K562 (cell line): ENCODE results near the gene RAB31. TPM values are rescaled to one million over a fixed set of nuclear protein-coding genes. Genes with fewer than 3 reads are reported as not detected.

Experiments used
- ARNT ChIP-seq, 2 experiments: fragments of 450-650 bp; IDR thresholded peaks; 2 replicates each; pipeline ENCODE4 v1.6.1; 2016; ENCODE audit warnings: mild to moderate bottlenecking in 1 of 2
- HLTF ChIP-seq: fragments of 450-650 bp; IDR thresholded peaks from 2 replicates; pipeline ENCODE4 v1.6.1; 2016
- MEIS2 ChIP-seq: fragments of 450-650 bp; IDR thresholded peaks from 2 replicates; pipeline ENCODE4 v1.6.1; 2014; ENCODE audit warnings: mild to moderate bottlenecking; ENCODE audit not compliant: partially characterized antibody
- NRF1 ChIP-seq, 2 experiments: fragments of 450-650 bp; IDR thresholded peaks in 1 of 2; conservative IDR thresholded peaks in 1 of 2; 2 replicates each; pipeline ENCODE4 v1.6.1; 2014; ENCODE audit warnings: mild to moderate bottlenecking in 2 of 2
- PCBP2 ChIP-seq: fragments of 200-400 bp; formaldehyde crosslinking; IDR thresholded peaks from 2 replicates; pipeline ENCODE4 v1.6.1; 2018; ENCODE audit warnings: low read length, low read depth, mild to moderate bottlenecking, moderate library complexity; ENCODE audit not compliant: poor library complexity, severe bottlenecking
- PTBP1 ChIP-seq: fragments of 200-400 bp; formaldehyde crosslinking; IDR thresholded peaks from 2 replicates; pipeline ENCODE4 v1.6.1; 2017; ENCODE audit warnings: low read depth, low read length
- THRAP3 ChIP-seq: fragments of 450-650 bp; IDR thresholded peaks from 2 replicates; pipeline ENCODE4 v1.6.1; 2016; ENCODE audit warnings: mild to moderate bottlenecking, inconsistent platforms, borderline replicate concordance
- TRIM24 ChIP-seq, 2 experiments: fragments of 450-650 bp; IDR thresholded peaks; 2 replicates each; pipeline ENCODE4 v1.6.1; 2016
- ZBTB1 ChIP-seq: sonication (generic); formaldehyde crosslinking; IDR thresholded peaks from 2 replicates; pipeline ENCODE4 v1.8.1; 2023; ENCODE audit warnings: missing genetic modification reagents, low read depth, mild to moderate bottlenecking, borderline replicate concordance
- ZC3H11A ChIP-seq: IDR thresholded peaks from 2 replicates; pipeline ENCODE4 v1.6.1; 2012; ENCODE audit warnings: low read depth, low read length, improper control_type of control experiment
- ZNF184 ChIP-seq: sonication (generic); formaldehyde crosslinking; IDR thresholded peaks from 2 replicates; pipeline ENCODE4 v1.5.0; 2020; ENCODE audit warnings: missing genetic modification reagents
- ZNF197 ChIP-seq: fragments of 200-800 bp; sonication (Bioruptor generic); IDR thresholded peaks from 2 replicates; pipeline ENCODE4 v1.6.1; 2016; ENCODE audit warnings: low read depth, missing genetic modification characterization, missing compliant biosample characterization
- ZNF224 ChIP-seq: sonication (generic); formaldehyde crosslinking; IDR thresholded peaks from 2 replicates; pipeline ENCODE4 v1.8.0; 2022; ENCODE audit warnings: mild to moderate bottlenecking, missing genetic modification reagents
- ZNF436 ChIP-seq: fragments of 250-450, 450-650 bp; sonication (Bioruptor Pico); formaldehyde crosslinking; IDR thresholded peaks from 2 replicates; pipeline ENCODE4 v1.7.0; 2020; ENCODE audit warnings: mild to moderate bottlenecking
- ZSCAN29 ChIP-seq: fragments of 450-650 bp; IDR thresholded peaks from 2 replicates; pipeline ENCODE4 v1.6.1; 2017
- polyA plus RNA-seq, 8 experiments: library from polyadenylated mRNA; depleted of rRNA in 4 of 8; stranded (reverse) in 5 of 8; unstranded in 3 of 8; fragments of >200 nt; fragmentation: Nextera tagmentation in 2 of 8; fragmentation: Illumina TruSeq in 1 of 8; extraction: Ambion mirVana in 2 of 8; extraction: Trizol in 1 of 8; gene quantifications; 2 replicates each; pipeline versions ENCODE4 v1.2.1 to v1.2.3, GENCODE V29; 2011 to 2014; ENCODE audit warnings: inconsistent platforms in 1 of 8, missing spikeins in 1 of 8
- total RNA-seq, 7 experiments: library from RNA; depleted of rRNA in 6 of 7; stranded (reverse); fragments of >200 nt in 6 of 7; fragmentation: Illumina TruSeq in 2 of 7; extraction: Trizol in 2 of 7; gene quantifications; 2 replicates each; pipeline versions ENCODE4 v1.2.1 to v1.2.3, GENCODE V29; 2011 to 2021; ENCODE audit warnings: low replicate concordance in 1 of 7
- TF ChIP-seq, protein P1 (sequence below): fragments of 450-650 bp; IDR thresholded peaks from 2 replicates; pipeline ENCODE4 v1.7.1; 2018; ENCODE audit warnings: mild to moderate bottlenecking, low read depth; ENCODE audit not compliant: partially characterized antibody
- TF ChIP-seq, protein P2 (sequence below): sonication (generic); formaldehyde crosslinking; IDR thresholded peaks from 2 replicates; pipeline ENCODE4 v1.8.1; 2023; ENCODE audit warnings: mild to moderate bottlenecking, missing genetic modification reagents
- TF ChIP-seq, protein P3 (sequence below), 2 experiments: fragments of 450-650 bp in 1 of 2; IDR thresholded peaks; 2 replicates each; pipeline ENCODE4 v1.6.1; 2011 to 2017; ENCODE audit warnings: low read depth in 2 of 2, antibody characterized with exemption in 1 of 2, borderline replicate concordance in 1 of 2, low read length in 1 of 2, mild to moderate bottlenecking in 1 of 2, mixed read lengths in 1 of 2; ENCODE audit not compliant: control insufficient read depth in 1 of 2
- TF ChIP-seq, protein P4 (sequence below): sonication (generic); formaldehyde crosslinking; IDR thresholded peaks from 2 replicates; pipeline ENCODE4 v1.9.0; 2022; ENCODE audit warnings: mild to moderate bottlenecking, missing genetic modification reagents

The RAB31 gene
- total and polyA plus RNA-seq, 9 of the 15 experiments (the other 6 are each of a cell fraction or from before 2014, with no cell fraction given): 20.7 to 70.4 (median 41.3) TPM

DNA sequence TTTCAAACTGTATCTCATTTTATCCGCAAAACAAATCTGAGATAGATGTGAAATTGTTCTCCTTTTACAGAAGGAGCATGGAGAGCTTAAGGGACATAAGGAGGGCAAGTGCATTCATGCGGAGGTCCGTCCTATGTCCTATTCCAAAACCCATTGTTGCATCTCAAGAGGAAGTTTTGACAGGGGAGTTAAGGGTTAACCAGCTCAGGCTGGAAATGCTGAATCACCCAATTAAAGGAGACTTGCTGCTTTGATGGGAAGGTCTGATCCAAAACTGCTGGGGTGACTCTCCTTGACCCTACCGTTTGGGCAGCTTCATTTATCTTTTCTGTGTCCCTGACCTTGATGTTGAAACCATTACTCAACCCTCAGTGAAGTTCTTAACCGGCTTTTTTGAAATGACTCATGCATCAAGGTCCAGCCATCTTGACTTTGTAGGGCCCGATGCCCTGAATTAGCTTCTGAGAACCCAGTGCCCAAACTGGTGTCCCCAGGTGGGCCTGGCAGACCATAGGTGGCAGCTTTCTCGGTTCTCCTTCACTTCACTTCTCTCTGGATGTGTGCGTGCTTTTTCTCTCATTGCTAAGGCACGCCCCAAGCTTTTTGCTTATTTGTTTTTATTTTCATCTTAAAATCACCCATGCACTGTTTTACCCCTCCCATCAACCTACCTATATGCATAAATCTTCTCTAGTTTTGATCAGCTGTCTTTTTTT, 161.8 kb downstream of the RAB31 start (continued):
- TF ChIP-seq, protein P1, sequence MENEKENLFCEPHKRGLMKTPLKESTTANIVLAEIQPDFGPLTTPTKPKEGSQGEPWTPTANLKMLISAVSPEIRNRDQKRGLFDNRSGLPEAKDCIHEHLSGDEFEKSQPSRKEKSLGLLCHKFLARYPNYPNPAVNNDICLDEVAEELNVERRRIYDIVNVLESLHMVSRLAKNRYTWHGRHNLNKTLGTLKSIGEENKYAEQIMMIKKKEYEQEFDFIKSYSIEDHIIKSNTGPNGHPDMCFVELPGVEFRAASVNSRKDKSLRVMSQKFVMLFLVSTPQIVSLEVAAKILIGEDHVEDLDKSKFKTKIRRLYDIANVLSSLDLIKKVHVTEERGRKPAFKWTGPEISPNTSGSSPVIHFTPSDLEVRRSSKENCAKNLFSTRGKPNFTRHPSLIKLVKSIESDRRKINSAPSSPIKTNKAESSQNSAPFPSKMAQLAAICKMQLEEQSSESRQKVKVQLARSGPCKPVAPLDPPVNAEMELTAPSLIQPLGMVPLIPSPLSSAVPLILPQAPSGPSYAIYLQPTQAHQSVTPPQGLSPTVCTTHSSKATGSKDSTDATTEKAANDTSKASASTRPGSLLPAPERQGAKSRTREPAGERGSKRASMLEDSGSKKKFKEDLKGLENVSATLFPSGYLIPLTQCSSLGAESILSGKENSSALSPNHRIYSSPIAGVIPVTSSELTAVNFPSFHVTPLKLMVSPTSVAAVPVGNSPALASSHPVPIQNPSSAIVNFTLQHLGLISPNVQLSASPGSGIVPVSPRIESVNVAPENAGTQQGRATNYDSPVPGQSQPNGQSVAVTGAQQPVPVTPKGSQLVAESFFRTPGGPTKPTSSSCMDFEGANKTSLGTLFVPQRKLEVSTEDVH: no peak
- TF ChIP-seq MEIS2: no peak
- no peak for TF ChIP-seq ZSCAN29
- peak in 1 of 2 experiments; percentile 27; a peak in 2 of 4 replicates for TF ChIP-seq NRF1 (conservative IDR thresholded peaks at IDR 0.05 in 1 of 2, IDR thresholded peaks at IDR 0.05 in 1 of 2)
- TF ChIP-seq, protein P2, sequence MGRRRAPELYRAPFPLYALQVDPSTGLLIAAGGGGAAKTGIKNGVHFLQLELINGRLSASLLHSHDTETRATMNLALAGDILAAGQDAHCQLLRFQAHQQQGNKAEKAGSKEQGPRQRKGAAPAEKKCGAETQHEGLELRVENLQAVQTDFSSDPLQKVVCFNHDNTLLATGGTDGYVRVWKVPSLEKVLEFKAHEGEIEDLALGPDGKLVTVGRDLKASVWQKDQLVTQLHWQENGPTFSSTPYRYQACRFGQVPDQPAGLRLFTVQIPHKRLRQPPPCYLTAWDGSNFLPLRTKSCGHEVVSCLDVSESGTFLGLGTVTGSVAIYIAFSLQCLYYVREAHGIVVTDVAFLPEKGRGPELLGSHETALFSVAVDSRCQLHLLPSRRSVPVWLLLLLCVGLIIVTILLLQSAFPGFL (CRISPR knock-in tag): no peak
- TF ChIP-seq, protein P3, sequence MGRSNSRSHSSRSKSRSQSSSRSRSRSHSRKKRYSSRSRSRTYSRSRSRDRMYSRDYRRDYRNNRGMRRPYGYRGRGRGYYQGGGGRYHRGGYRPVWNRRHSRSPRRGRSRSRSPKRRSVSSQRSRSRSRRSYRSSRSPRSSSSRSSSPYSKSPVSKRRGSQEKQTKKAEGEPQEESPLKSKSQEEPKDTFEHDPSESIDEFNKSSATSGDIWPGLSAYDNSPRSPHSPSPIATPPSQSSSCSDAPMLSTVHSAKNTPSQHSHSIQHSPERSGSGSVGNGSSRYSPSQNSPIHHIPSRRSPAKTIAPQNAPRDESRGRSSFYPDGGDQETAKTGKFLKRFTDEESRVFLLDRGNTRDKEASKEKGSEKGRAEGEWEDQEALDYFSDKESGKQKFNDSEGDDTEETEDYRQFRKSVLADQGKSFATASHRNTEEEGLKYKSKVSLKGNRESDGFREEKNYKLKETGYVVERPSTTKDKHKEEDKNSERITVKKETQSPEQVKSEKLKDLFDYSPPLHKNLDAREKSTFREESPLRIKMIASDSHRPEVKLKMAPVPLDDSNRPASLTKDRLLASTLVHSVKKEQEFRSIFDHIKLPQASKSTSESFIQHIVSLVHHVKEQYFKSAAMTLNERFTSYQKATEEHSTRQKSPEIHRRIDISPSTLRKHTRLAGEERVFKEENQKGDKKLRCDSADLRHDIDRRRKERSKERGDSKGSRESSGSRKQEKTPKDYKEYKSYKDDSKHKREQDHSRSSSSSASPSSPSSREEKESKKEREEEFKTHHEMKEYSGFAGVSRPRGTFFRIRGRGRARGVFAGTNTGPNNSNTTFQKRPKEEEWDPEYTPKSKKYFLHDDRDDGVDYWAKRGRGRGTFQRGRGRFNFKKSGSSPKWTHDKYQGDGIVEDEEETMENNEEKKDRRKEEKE (IDR thresholded peaks at IDR 0.05; ENCODE audit: borderline replicate concordance in 1 of 2, control insufficient read depth in 1 of 2, low read depth in 2 of 2, low read length in 1 of 2): peak in 1 of 2 experiments; percentile 54; a peak in 1 of 4 replicates
- TF ChIP-seq ZBTB1 (CRISPR knock-in tag): no peak
- TF ChIP-seq PTBP1: 0 out of 2 replicates have a peak, but pooled peaks have one; percentile 47
- TF ChIP-seq ZC3H11A: no peak
- no peak for TF ChIP-seq HLTF
- peak; percentile 84 to 93 for TF ChIP-seq TRIM24 (IDR thresholded peaks at IDR 0.05)
- no peak for TF ChIP-seq ZNF436 (CRISPR knock-in tag)
- TF ChIP-seq ZNF224 (CRISPR knock-in tag): no peak
- TF ChIP-seq ZNF184: no peak
- TF ChIP-seq PCBP2: no peak
- TF ChIP-seq ARNT (IDR thresholded peaks at IDR 0.05): no peak
- TF ChIP-seq, protein P4, sequence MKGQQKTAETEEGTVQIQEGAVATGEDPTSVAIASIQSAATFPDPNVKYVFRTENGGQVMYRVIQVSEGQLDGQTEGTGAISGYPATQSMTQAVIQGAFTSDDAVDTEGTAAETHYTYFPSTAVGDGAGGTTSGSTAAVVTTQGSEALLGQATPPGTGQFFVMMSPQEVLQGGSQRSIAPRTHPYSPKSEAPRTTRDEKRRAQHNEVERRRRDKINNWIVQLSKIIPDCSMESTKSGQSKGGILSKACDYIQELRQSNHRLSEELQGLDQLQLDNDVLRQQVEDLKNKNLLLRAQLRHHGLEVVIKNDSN: no peak
- no peak for TF ChIP-seq THRAP3
- no peak for TF ChIP-seq ZNF197
